A549 (cell line): Measurements from ENCODE around the gene CYP24A1.

Experiments
- CTCF ChIP-seq: fragments of >200 bp; sonication (Bioruptor Twin); formaldehyde crosslinking; IDR thresholded peaks from 3 replicates; pipeline ENCODE4 v1.5.1; 2016
- NPAS2 ChIP-seq: fragments of 250-450 bp; sonication (Bioruptor Pico); IDR thresholded peaks from 2 replicates; pipeline ENCODE4 v1.8.0; 2022; ENCODE audit warnings: mild to moderate bottlenecking, moderate library complexity, borderline replicate concordance
- POLR2A ChIP-seq: IDR thresholded peaks from 2 replicates; pipeline ENCODE4 v1.6.1; 2012; ENCODE audit warnings: mild to moderate bottlenecking, low read length

- TF ChIP-seq CTCF (no peak), NPAS2 (CRISPR knock-in tag) (no peak), POLR2A (no peak)
Measured at GRCh38 chr20:54184071-54184470, 10.3 kb upstream of the CYP24A1 start.
